ENCODE data around the gene PALLD. TPM values are rescaled to one million over a fixed set of nuclear protein-coding genes. Genes with fewer than 3 reads are reported as not detected.

PALLD gene
- total and polyA plus RNA-seq, 2 of the 13 experiments (the other 11 are each of a cell fraction or from before 2014, with no cell fraction given) = 0.50 to 1.5 TPM

- Histone ChIP-seq H3K36me3 (replicated peaks in 1 of 2; ENCODE audit: control insufficient read depth in 1 of 2, insufficient read depth in 2 of 2, low read length in 2 of 2) (no peaks in the 10 kb centered on the region), H3K27ac (ENCODE audit: extremely low read length, insufficient read depth, low read length) (no peak overlapping the region), H3K79me2 (ENCODE audit: insufficient read depth, low read length) (no peaks in the 10 kb centered on the region), H4K20me1 (ENCODE audit: insufficient read depth, low read length) (no peaks in the 10 kb centered on the region), H3K9ac (ENCODE audit: insufficient read depth, low read depth, low read length) (no peak overlapping the region), H3K4me3 (replicated peaks in 1 of 3; ENCODE audit: insufficient read depth in 1 of 3, low read depth in 2 of 3, low read length in 3 of 3) (no peak overlapping the region), H3K4me1 (ENCODE audit: insufficient read depth, low read length) (no peaks in the 10 kb centered on the region), H3K9me3 (ENCODE audit: low read length) (no peaks in the 10 kb centered on the region), H3K4me2 (ENCODE audit: low read depth, low read length) (no peak overlapping the region), H3K27me3 (ENCODE audit: control insufficient read depth in 1 of 2, insufficient read depth in 2 of 2, low read length in 2 of 2) (0 out of 5 replicates have a peak, but pooled peaks cover 0 to 4% of the 10 kb centered on the region in 2 experiments), H2AFZ (ENCODE audit: low read length) (no peak overlapping the region)
- POLR2A ChIA-PET = no interaction called here
- intact Hi-C loops (cut with micrococcal nuclease; ENCODE audit: unreplicated experiment) = no loop called here
- no TSS peak for BruUV-seq (replicated peaks)
- no peak for FAIRE-seq
- DNase-seq (ENCODE audit: low spot score) = no peak
- in situ Hi-C loops (cut with HindIII; ENCODE audit: extremely low pct_ligation_motif_present, low pct_unique_long_range_greater_than_20kb) = no loop called here
- 61% methylated on average over 10 of the region's 12 CpGs for WGBS (ENCODE audit: low lambda C conversion rate)
- CTCF ChIA-PET (ENCODE audit: low intra/inter-chr PET ratio, low total read pairs) = no interaction called here
- ATAC-seq = no peak
- TF ChIP-seq SMARCC2 (IDR thresholded peaks at IDR 0.05) = no peak
- TF ChIP-seq FOXA1 (IDR thresholded peaks at IDR 0.05) = no peak
- no peak for TF ChIP-seq FOXA1 (CRISPR knock-in tag; IDR thresholded peaks at IDR 0.05)
- no peak for TF ChIP-seq KDM2A (CRISPR knock-in tag; IDR thresholded peaks at IDR 0.05; ENCODE audit: borderline replicate concordance, low read depth)
- no peak for TF ChIP-seq ZBTB20 (CRISPR knock-in tag; IDR thresholded peaks at IDR 0.05; ENCODE audit: borderline replicate concordance, low read depth)
- TF ChIP-seq YY1 (IDR thresholded peaks at IDR 0.05; ENCODE audit: insufficient read depth, insufficient replicate concordance, low read depth, low read length) = no peak
- TF ChIP-seq RCOR2 (CRISPR knock-in tag; IDR thresholded peaks at IDR 0.05) = no peak
- TF ChIP-seq SIN3A (IDR thresholded peaks at IDR 0.05; ENCODE audit: borderline replicate concordance, low read depth, low read length) = no peak
- TF ChIP-seq DNMT1 (CRISPR knock-in tag; IDR thresholded peaks at IDR 0.05) = no peak
- no peak for TF ChIP-seq TEAD2 (CRISPR knock-in tag; IDR thresholded peaks at IDR 0.05)
Observed at GRCh38 chr4:168751263-168752225, 254.7 kb downstream of the PALLD start.
